Motor neuron (in vitro differentiated cells): ENCODE measurements around the gene FOXO3. TPM values are rescaled to one million over a fixed set of nuclear protein-coding genes. Genes with fewer than 3 reads are reported as not detected.

ENCODE experiments used
- ATAC-seq, 8 experiments: fragments of 200-7000 bp; cut with Tn5 transposase; replicated peaks in 6 of 8; 2 replicates each; pipeline ENCODE4 v1.8.0; 2021; ENCODE audit warnings: mild to moderate bottlenecking in 8 of 8, moderate library complexity in 8 of 8
- H3K27ac ChIP-seq, 2 donors: fragments of 250-450 bp; sonication (Bioruptor Pico); 2 replicates each; pipeline ENCODE4 v1.9.0; 2021; ENCODE audit warnings: antibody characterized with exemption in 2 of 2, mild to moderate bottlenecking in 2 of 2, moderate library complexity in 1 of 2
- H3K4me1 ChIP-seq, 2 donors: fragments of 250-450 bp; sonication (Bioruptor Pico); replicated peaks in 1 of 2; 2 replicates each; pipeline ENCODE4 v1.6.1; 2021; ENCODE audit warnings: antibody characterized with exemption in 2 of 2, mild to moderate bottlenecking in 2 of 2, moderate library complexity in 1 of 2
- H3K4me3 ChIP-seq, 5 donors: fragments of 250-450 bp; sonication (Bioruptor Pico); 2 replicates each; pipeline ENCODE4 v1.9.0; 2021; ENCODE audit warnings: antibody characterized with exemption in 5 of 5, mild to moderate bottlenecking in 5 of 5, moderate library complexity in 4 of 5
- WGBS, 10 experiments: fragments of 450-650 bp; shearing (Covaris generic); methylation state at CpG; one replicate each; pipeline ENCODE4 v1.0.0; 2022; 5-methylcytosine and 5-hydroxymethylcytosine counted together
- in situ Hi-C, 9 experiments: fragments of 400-800 bp; cut with MboI; loops; one replicate each; pipeline ENCODE4 v1.15.0; 2021; ENCODE audit warnings: low sequenced_read_pairs in 9 of 9, low pct_unique_long_range_greater_than_20kb in 2 of 9; ENCODE audit not compliant: unreplicated experiment in 9 of 9
- total RNA-seq, 8 experiments: library from RNA; unstranded; fragments of 300-600 nt; gene quantifications; 2 replicates each; pipeline versions ENCODE4 v1.2.3 to v1.2.4, GENCODE V29; 2022

Gene FOXO3
- total RNA-seq, 8 experiments from 2014 or later = 11.0 to 71.0 (median 20.8) TPM

- no peaks in the 10 kb centered on the region for H3K4me1 ChIP-seq
- in situ Hi-C loops = no loop called here
- 60 to 100% (median 76%) methylated on average over 1 to 5 of the region's 5 CpGs; no CpG with 5 or more reads in 6 of the 10 experiments for WGBS, 10 experiments
- no peak overlapping the region for H3K27ac ChIP-seq
- H3K4me3 ChIP-seq = no peak overlapping the region
- no peak for ATAC-seq
These were observed 155.1 kb downstream of the FOXO3 start for GRCh38 chr6:108715832-108716231.

GRCh38 chr6:108716801-108717791 lies 156.4 kb downstream of the FOXO3 start:
- Histone ChIP-seq H3K27ac (no peak overlapping the region), H3K4me3 (no peak overlapping the region), H3K4me1 (no peaks in the 10 kb centered on the region)
- ATAC-seq = no peak
- in situ Hi-C loops = no loop called here
- WGBS, 10 experiments = 70 to 100% (median 84%) methylated on average over 2 to 22 of the region's 39 CpGs; no CpG with 5 or more reads in 3 of the 10 experiments

GRCh38 chr6:108719477-108719876 lies 158.8 kb downstream of the FOXO3 start:
- WGBS, 10 experiments = 100% methylated on average over 1 of the region's 3 CpGs; no CpG with 5 or more reads in 7 of the 10 experiments
- ATAC-seq = no peak
- in situ Hi-C loops = no loop called here

GRCh38 chr6:108720827-108721226 lies 160.1 kb downstream of the FOXO3 start:
- H3K4me3 ChIP-seq = no peak overlapping the region
- no peaks in the 10 kb centered on the region for H3K4me1 ChIP-seq
- 0 to 100% (median 47%) methylated on average over 1 to 2 of the region's 2 CpGs; no CpG with 5 or more reads in 3 of the 10 experiments for WGBS, 10 experiments
- ATAC-seq = no peak
- in situ Hi-C loops = no loop called here
- H3K27ac ChIP-seq = no peak overlapping the region

More at GRCh38 chr6:108719477-108719876, 158.8 kb downstream of the FOXO3 start:
- H3K27ac ChIP-seq = no peak overlapping the region
- no peak overlapping the region for H3K4me3 ChIP-seq
- no peaks in the 10 kb centered on the region for H3K4me1 ChIP-seq

- peak in 2 of 8 experiments; percentile 58 to 67 for ATAC-seq
- Histone ChIP-seq H3K4me1 (no peaks in the 10 kb centered on the region), H3K27ac (no peak overlapping the region), H3K4me3 (no peak overlapping the region)
- 14 to 74% (median 40%) methylated on average over 1 to 4 of the region's 5 CpGs; no CpG with 5 or more reads in 2 of the 10 experiments for WGBS, 10 experiments
- in situ Hi-C loops = no loop called here
These were observed 160.6 kb downstream of the FOXO3 start for GRCh38 chr6:108721286-108721685.

- 50 to 100% (median 89%) methylated on average over 1 of the region's 1 CpG for WGBS, 10 experiments
- Histone ChIP-seq H3K4me3 (no peak overlapping the region), H3K27ac (no peak overlapping the region), H3K4me1 (no peaks in the 10 kb centered on the region)
- no peak for ATAC-seq
- in situ Hi-C loops = no loop called here
These were observed 162.9 kb downstream of the FOXO3 start for GRCh38 chr6:108723594-108723993.

- 86 to 100% (median 94%) methylated on average over 1 to 7 of the region's 7 CpGs for WGBS, 10 experiments
- no peak for ATAC-seq
- H3K27ac ChIP-seq = no peak overlapping the region
- peaks cover 7 to 14% of the 10 kb centered on the region in 2 donors for H3K4me1 ChIP-seq
- in situ Hi-C loops = no loop called here
- H3K4me3 ChIP-seq = no peak overlapping the region
These were observed 166.1 kb downstream of the FOXO3 start for GRCh38 chr6:108726726-108727339.

- 64 to 93% (median 87%) methylated on average over 2 to 10 of the region's 13 CpGs; no CpG with 5 or more reads in 4 of the 10 experiments for WGBS, 10 experiments
- Histone ChIP-seq H3K4me3 (no peak overlapping the region), H3K27ac (no peak overlapping the region), H3K4me1 (peaks cover 11 to 19% of the 10 kb centered on the region in 2 donors)
- in situ Hi-C loops = no loop called here
- ATAC-seq = no peak
These were observed 167.4 kb downstream of the FOXO3 start for GRCh38 chr6:108727966-108728730.

GRCh38 chr6:108728826-108729225 lies 168.1 kb downstream of the FOXO3 start:
- in situ Hi-C loops = no loop called here
- 73 to 100% (median 88%) methylated on average over 1 to 5 of the region's 7 CpGs; no CpG with 5 or more reads in 3 of the 10 experiments for WGBS, 10 experiments
- ATAC-seq = no peak
- Histone ChIP-seq H3K4me3 (no peak overlapping the region), H3K27ac (no peak overlapping the region), H3K4me1 (peaks cover 11 to 19% of the 10 kb centered on the region in 2 donors)

- peak in 5 of 8 experiments; percentile 29 to 71 (median 66) for ATAC-seq
- in situ Hi-C loops = no loop called here
- Histone ChIP-seq H3K4me3 (no peak overlapping the region), H3K4me1 (peaks cover 11 to 19% of the 10 kb centered on the region in 2 donors), H3K27ac (no peak overlapping the region)
- 0 to 74% (median 19%) methylated on average over 1 to 12 of the region's 13 CpGs for WGBS, 10 experiments
These were observed 170.2 kb downstream of the FOXO3 start for GRCh38 chr6:108730635-108731515.

- H3K27ac ChIP-seq = no peak overlapping the region
- WGBS, 10 experiments = 72 to 90% (median 83%) methylated on average over 2 to 5 of the region's 16 CpGs; no CpG with 5 or more reads in 6 of the 10 experiments
- peaks cover 11 to 19% of the 10 kb centered on the region in 2 donors for H3K4me1 ChIP-seq
- in situ Hi-C loops = no loop called here
- ATAC-seq = peak in 1 of 8 experiments; percentile 45
- H3K4me3 ChIP-seq = no peak overlapping the region
These were observed 171.6 kb downstream of the FOXO3 start for GRCh38 chr6:108732091-108732870.
